GM18511 (cell line): ENCODE measurements around the gene KCND1.
A peak's percentile ranks its signal among the peaks of the same experiment; 100 is the strongest.
"Not testable (repeated sequence)": the region's sequence is repeated elsewhere in the genome, so short reads cannot be mapped to it uniquely, and the experiment has no call there.

Source experiments
- ATAC-seq: cut with Tn5 transposase; IDR thresholded peaks from one replicate; pipeline ENCODE4 v1.9.1; 2021; ENCODE audit warnings: mild to moderate bottlenecking, moderate library complexity; ENCODE audit not compliant: unreplicated experiment

Gene KCND1

GRCh38 chrX:48971249-48972219, at the start of gene KCND1:
Gene KCND1, minus strand, starts transcription at chrX:48971844. Its CDS starts 1,573 bp downstream, at chrX:48970271.
- no peak for ATAC-seq

GRCh38 chrX:49019599-49020249, 48.1 kb upstream of the KCND1 start:
- no peak for ATAC-seq

- ATAC-seq, result no peak
These were observed 47.4 kb upstream of the KCND1 start for GRCh38 chrX:49019050-49019449.

GRCh38 chrX:49003696-49004095, 32.1 kb upstream of the KCND1 start:
- no peak for ATAC-seq

GRCh38 chrX:49002091-49002935, 30.7 kb upstream of the KCND1 start, which contains the start of gene GRIPAP1:
Gene GRIPAP1, minus strand, starts transcription at chrX:49002264. Its CDS starts 35 bp downstream, at chrX:49002229.
- peak; percentile 81 for ATAC-seq

GRCh38 chrX:49001521-49002090, 30.0 kb upstream of the KCND1 start:
- ATAC-seq, result peak; percentile 46

- ATAC-seq, result no peak
These were observed 29.0 kb upstream of the KCND1 start for GRCh38 chrX:49000636-49001035.

- ATAC-seq, result no peak
These were observed 27.4 kb upstream of the KCND1 start for GRCh38 chrX:48999030-48999429.

- ATAC-seq, result no peak
These were observed 26.7 kb upstream of the KCND1 start for GRCh38 chrX:48998391-48998790.

GRCh38 chrX:48997865-48998264, 26.2 kb upstream of the KCND1 start:
- no peak for ATAC-seq

- no peak for ATAC-seq
These were observed 25.8 kb upstream of the KCND1 start for GRCh38 chrX:48997455-48997854.

- ATAC-seq, result no peak
These were observed 25.3 kb upstream of the KCND1 start for GRCh38 chrX:48996969-48997368.

- no peak for ATAC-seq
These were observed 20.7 kb upstream of the KCND1 start for GRCh38 chrX:48992341-48992740.

GRCh38 chrX:48989483-48989882, 17.8 kb upstream of the KCND1 start:
- ATAC-seq, result no peak

- ATAC-seq, result no peak
These were observed 12.3 kb upstream of the KCND1 start for GRCh38 chrX:48983896-48984295.

- ATAC-seq, result no peak
These were observed 11.4 kb upstream of the KCND1 start for GRCh38 chrX:48983081-48983480.

- no peak for ATAC-seq
These were observed 9.5 kb upstream of the KCND1 start for GRCh38 chrX:48981178-48981577.

- ATAC-seq, result not testable (repeated sequence)
These were observed 8.7 kb upstream of the KCND1 start for GRCh38 chrX:48980341-48980740.

GRCh38 chrX:48978226-48978625, 6.6 kb upstream of the KCND1 start:
- no peak for ATAC-seq

GRCh38 chrX:48976086-48976485, 4.4 kb upstream of the KCND1 start:
- no peak for ATAC-seq

GRCh38 chrX:48975541-48975940, 3.9 kb upstream of the KCND1 start:
- ATAC-seq, result no peak
